HepG2 (cell line): ENCODE measurements around the gene IKBKE. TPM values are rescaled to one million over a fixed set of nuclear protein-coding genes. Genes with fewer than 3 reads are reported as not detected.

Experiments used
- ATAC-seq: fragments of 200-7000 bp; cut with Tn5 transposase; 3 replicates; pipeline ENCODE4 v1.9.1; 2020; ENCODE audit warnings: mild to moderate bottlenecking, moderate library complexity
- BruUV-seq: library from RNA; stranded (reverse); fragments of 400-500 nt; replicated peaks from 2 replicates; lab custom pipeline; 2021; lab: Mats Ljungman, UMichigan
- CTCF ChIA-PET: fragments of 300-600 bp; formaldehyde crosslinking; extraction: SDS; loops from one replicate; lab custom pipeline; 2021; ENCODE audit warnings: low total read pairs, inconsistent platforms, low intra/inter-chr PET ratio; lab: Yijun Ruan, JAX
- POLR2A ChIA-PET: fragments of 350-600 bp; sonication (Branson Sonifier 250); formaldehyde crosslinking; loops from one replicate; lab custom pipeline; 2020; ENCODE audit warnings: antibody characterized with exemption, inconsistent platforms; lab: Yijun Ruan, JAX
- DNase-seq: peaks from one replicate; pipeline ENCODE4 v3.0.0-alpha.2; 2015; ENCODE audit warnings: low spot score
- FAIRE-seq: peaks from 3 replicates; lab custom pipeline; 2011; peaks lifted over from hg19 to GRCh38; lab: Jason Lieb, UNC
- H2AFZ ChIP-seq: one replicate; pipeline ENCODE4 v1.6.1; 2011; ENCODE audit warnings: low read length, inconsistent platforms
- H3K27ac ChIP-seq: fragments of 300-600 bp; 3 replicates; pipeline ENCODE4 v1.8.0; 2011; ENCODE audit warnings: mixed run types, mild to moderate bottlenecking, mixed read lengths, low read length, inconsistent platforms; ENCODE audit not compliant: insufficient read depth; ENCODE audit errors: extremely low read length
- H3K27me3 ChIP-seq, 2 experiments: fragments of 200-600 bp in 1 of 2; 2 replicates in 1 of 2; 3 replicates in 1 of 2; pipeline versions ENCODE4 v1.6.0 to v1.8.0; 2011; ENCODE audit warnings: low read length in 2 of 2, mild to moderate bottlenecking in 2 of 2, moderate library complexity in 2 of 2, inconsistent platforms in 1 of 2; ENCODE audit not compliant: insufficient read depth in 2 of 2, control insufficient read depth in 1 of 2
- H3K36me3 ChIP-seq, 2 experiments: fragments of 200-600 bp in 1 of 2; replicated peaks in 1 of 2; 2 replicates in 1 of 2; 3 replicates in 1 of 2; pipeline versions ENCODE4 v1.5.1 to v1.8.0; 2011; ENCODE audit warnings: low read length in 2 of 2, inconsistent platforms in 1 of 2; ENCODE audit not compliant: insufficient read depth in 2 of 2, control insufficient read depth in 1 of 2
- H3K4me1 ChIP-seq: 2 replicates; pipeline ENCODE4 v1.5.1; 2012; ENCODE audit warnings: low read length, inconsistent platforms; ENCODE audit not compliant: insufficient read depth
- H3K4me2 ChIP-seq: 2 replicates; pipeline ENCODE4 v1.6.0; 2011; ENCODE audit warnings: low read depth, low read length, inconsistent platforms
- H3K4me3 ChIP-seq, 3 experiments: fragments of 200-600 bp in 1 of 3; sonication (generic), shearing (Covaris generic) in 1 of 3; replicated peaks in 1 of 3; 2 replicates each; pipeline ENCODE4 v1.5.1; 2011 to 2016; ENCODE audit warnings: low read length in 3 of 3, inconsistent platforms in 2 of 3, low read depth in 2 of 3, mild to moderate bottlenecking in 2 of 3, control low read depth in 1 of 3, mixed read lengths in 1 of 3; ENCODE audit not compliant: insufficient read depth in 1 of 3
- H3K79me2 ChIP-seq: one replicate; pipeline ENCODE4 v1.6.1; 2011; ENCODE audit warnings: low read length, inconsistent platforms; ENCODE audit not compliant: insufficient read depth
- H3K9ac ChIP-seq: 2 replicates; pipeline ENCODE4 v1.6.0; 2011; ENCODE audit warnings: mild to moderate bottlenecking, low read depth, low read length, inconsistent platforms; ENCODE audit not compliant: insufficient read depth
- H3K9me3 ChIP-seq: 2 replicates; pipeline ENCODE4 v1.5.1; 2012; ENCODE audit warnings: mild to moderate bottlenecking, low read length
- H4K20me1 ChIP-seq: 2 replicates; pipeline ENCODE4 v1.6.0; 2011; ENCODE audit warnings: inconsistent platforms, mild to moderate bottlenecking, low read length, moderate library complexity; ENCODE audit not compliant: insufficient read depth
- KDM5A ChIP-seq: fragments of 200-600 bp; sonication (generic); IDR thresholded peaks from 2 replicates; pipeline ENCODE4 v1.7.0; 2018; ENCODE audit warnings: antibody characterized with exemption, mild to moderate bottlenecking, low read length, borderline replicate concordance
- RFX3 ChIP-seq: IDR thresholded peaks from 2 replicates; pipeline ENCODE4 v1.6.1; 2016; ENCODE audit warnings: missing biosample characterization, missing genetic modification reagents
- STAG1 ChIP-seq: sonication (generic); formaldehyde crosslinking; IDR thresholded peaks from 2 replicates; pipeline ENCODE4 v1.4.0; 2020; ENCODE audit warnings: missing genetic modification reagents
- WGBS: methylation state at CpG from one replicate; pipeline ENCODE4 v1.1.6; 2017; ENCODE audit warnings: low lambda C conversion rate; 5-methylcytosine and 5-hydroxymethylcytosine counted together
- in situ Hi-C: cut with HindIII; loops from 2 replicates; pipeline ENCODE4 v1.10.0; 2017; ENCODE audit warnings: low pct_unique_long_range_greater_than_20kb; ENCODE audit not compliant: extremely low pct_ligation_motif_present
- intact Hi-C: fragments of 100-400 bp; cut with micrococcal nuclease; formaldehyde crosslinking; loops from one replicate; pipeline ENCODE4 v1.10.0; 2022; ENCODE audit not compliant: unreplicated experiment
- polyA plus RNA-seq, 8 experiments: library from polyadenylated mRNA; depleted of rRNA in 3 of 8; stranded (reverse) in 7 of 8; unstranded in 1 of 8; fragments of >200 nt; fragmentation: Illumina TruSeq in 4 of 8; extraction: Trizol in 4 of 8; gene quantifications; 2 replicates each; pipeline versions ENCODE4 v1.2.1 to v1.2.3, GENCODE V29; 2011 to 2016; ENCODE audit warnings: low read depth in 4 of 8, missing spikeins in 1 of 8, mixed read lengths in 1 of 8; ENCODE audit not compliant: insufficient read depth in 1 of 8
- total RNA-seq, 5 experiments: library from RNA; depleted of rRNA; stranded (reverse); fragments of >200 nt; fragmentation: Illumina TruSeq; extraction: Trizol; gene quantifications; 2 replicates each; pipeline ENCODE4 v1.2.3, GENCODE V29; 2016; ENCODE audit warnings: low read depth in 1 of 5
- TF ChIP-seq, protein P1 (sequence below): sonication (generic); formaldehyde crosslinking; IDR thresholded peaks from 2 replicates; pipeline ENCODE4 v1.5.0; 2020; ENCODE audit warnings: mild to moderate bottlenecking, missing genetic modification reagents, moderate library complexity
- TF ChIP-seq, protein P2 (sequence below): sonication (generic); formaldehyde crosslinking; IDR thresholded peaks from 2 replicates; pipeline ENCODE4 v1.8.0; 2022; ENCODE audit warnings: missing genetic modification reagents, mild to moderate bottlenecking, moderate library complexity, borderline replicate concordance

IKBKE gene
- total and polyA plus RNA-seq, 2 of the 13 experiments (the other 11 are each of a cell fraction or from before 2014, with no cell fraction given): 4.5 to 5.8 TPM

DNA sequence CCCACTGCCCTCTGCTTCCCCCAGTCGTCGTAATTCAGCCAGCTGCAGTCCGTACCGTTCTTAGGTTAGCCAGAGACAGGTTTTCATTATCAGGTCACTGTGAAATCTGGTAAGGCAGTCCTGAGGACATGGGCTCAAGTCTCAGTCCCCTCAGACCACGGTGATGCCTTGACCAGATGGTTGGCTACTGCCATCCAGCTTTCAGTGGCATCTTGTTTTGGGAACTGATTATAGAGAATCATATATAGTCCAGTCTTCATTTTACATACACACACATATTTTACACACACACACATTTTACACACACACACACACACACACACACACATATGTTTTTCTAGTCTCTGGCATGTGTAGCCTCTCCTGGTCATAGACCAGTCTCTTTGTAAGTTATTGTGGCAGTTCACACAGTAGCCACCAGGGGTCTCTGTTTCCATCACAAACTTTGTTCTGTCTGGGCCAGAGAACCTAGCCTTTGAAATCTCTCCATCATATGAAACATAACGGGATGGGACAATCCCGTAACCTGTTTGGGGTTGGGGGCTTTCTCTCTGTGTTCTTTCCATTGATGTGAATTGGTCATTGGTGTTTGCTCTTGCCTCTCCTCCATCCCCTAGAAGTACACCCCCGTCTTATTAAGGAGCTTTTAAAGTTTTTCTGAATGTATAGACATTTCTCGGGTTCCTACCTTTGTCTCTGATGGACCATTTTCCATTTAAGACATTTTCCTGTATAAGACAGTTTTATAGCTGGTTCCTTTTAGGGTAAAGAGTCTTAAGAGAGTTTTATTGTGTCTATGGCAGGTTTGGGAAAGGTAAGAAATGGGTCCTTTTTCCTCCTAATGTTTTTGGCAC is 8.4 kb upstream of the IKBKE start:
- in situ Hi-C loops (no loop called here), intact Hi-C loops (no loop called here)
- Histone ChIP-seq H3K4me2 (no peak overlapping the region), H3K36me3 (peaks cover 6 to 27% of the 10 kb centered on the region in 2 experiments; a peak in 4 of 5 replicates), H3K9ac (no peak overlapping the region), H4K20me1 (peaks cover 3% of the 10 kb centered on the region; the same call in 1 of the 2 replicates), H3K27ac (no peak overlapping the region), H3K27me3 (no peaks in the 10 kb centered on the region), H2AFZ (no peak overlapping the region), H3K9me3 (no peaks in the 10 kb centered on the region), H3K79me2 (no peaks in the 10 kb centered on the region), H3K4me3 (no peak overlapping the region), H3K4me1 (no peaks in the 10 kb centered on the region)
- FAIRE-seq: peak; percentile 80
- no TSS peak for BruUV-seq
- POLR2A ChIA-PET: no interaction called here
- WGBS: 69% methylated on average over 9 of the region's 9 CpGs
- CTCF ChIA-PET: interaction anchor here (1.3 kb wide), 1 partner anchor 18 kb away, joined by 4 read pairs; no protein-coding TSS in a partner anchor
- peak; percentile 56 for DNase-seq
- no peak for TF ChIP-seq KDM5A
- TF ChIP-seq, protein P1, sequence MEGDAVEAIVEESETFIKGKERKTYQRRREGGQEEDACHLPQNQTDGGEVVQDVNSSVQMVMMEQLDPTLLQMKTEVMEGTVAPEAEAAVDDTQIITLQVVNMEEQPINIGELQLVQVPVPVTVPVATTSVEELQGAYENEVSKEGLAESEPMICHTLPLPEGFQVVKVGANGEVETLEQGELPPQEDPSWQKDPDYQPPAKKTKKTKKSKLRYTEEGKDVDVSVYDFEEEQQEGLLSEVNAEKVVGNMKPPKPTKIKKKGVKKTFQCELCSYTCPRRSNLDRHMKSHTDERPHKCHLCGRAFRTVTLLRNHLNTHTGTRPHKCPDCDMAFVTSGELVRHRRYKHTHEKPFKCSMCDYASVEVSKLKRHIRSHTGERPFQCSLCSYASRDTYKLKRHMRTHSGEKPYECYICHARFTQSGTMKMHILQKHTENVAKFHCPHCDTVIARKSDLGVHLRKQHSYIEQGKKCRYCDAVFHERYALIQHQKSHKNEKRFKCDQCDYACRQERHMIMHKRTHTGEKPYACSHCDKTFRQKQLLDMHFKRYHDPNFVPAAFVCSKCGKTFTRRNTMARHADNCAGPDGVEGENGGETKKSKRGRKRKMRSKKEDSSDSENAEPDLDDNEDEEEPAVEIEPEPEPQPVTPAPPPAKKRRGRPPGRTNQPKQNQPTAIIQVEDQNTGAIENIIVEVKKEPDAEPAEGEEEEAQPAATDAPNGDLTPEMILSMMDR: peak; percentile 77
- peak; percentile 43 for TF ChIP-seq STAG1
- no peak for TF ChIP-seq RFX3 (CRISPR knock-in tag)
- TF ChIP-seq, protein P2, sequence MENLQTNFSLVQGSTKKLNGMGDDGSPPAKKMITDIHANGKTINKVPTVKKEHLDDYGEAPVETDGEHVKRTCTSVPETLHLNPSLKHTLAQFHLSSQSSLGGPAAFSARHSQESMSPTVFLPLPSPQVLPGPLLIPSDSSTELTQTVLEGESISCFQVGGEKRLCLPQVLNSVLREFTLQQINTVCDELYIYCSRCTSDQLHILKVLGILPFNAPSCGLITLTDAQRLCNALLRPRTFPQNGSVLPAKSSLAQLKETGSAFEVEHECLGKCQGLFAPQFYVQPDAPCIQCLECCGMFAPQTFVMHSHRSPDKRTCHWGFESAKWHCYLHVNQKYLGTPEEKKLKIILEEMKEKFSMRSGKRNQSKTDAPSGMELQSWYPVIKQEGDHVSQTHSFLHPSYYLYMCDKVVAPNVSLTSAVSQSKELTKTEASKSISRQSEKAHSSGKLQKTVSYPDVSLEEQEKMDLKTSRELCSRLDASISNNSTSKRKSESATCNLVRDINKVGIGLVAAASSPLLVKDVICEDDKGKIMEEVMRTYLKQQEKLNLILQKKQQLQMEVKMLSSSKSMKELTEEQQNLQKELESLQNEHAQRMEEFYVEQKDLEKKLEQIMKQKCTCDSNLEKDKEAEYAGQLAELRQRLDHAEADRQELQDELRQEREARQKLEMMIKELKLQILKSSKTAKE (CRISPR knock-in tag): no peak
- ATAC-seq: peak; percentile 88
